ENCODE results near the gene SIAH3. TPM values are rescaled to one million over a fixed set of nuclear protein-coding genes. Genes with fewer than 3 reads are reported as not detected.

The SIAH3 gene
- total RNA-seq, 1 donor from 2014 or later = not detected

GRCh38 chr13:45816427-45816826 lies 35.1 kb downstream of the SIAH3 start:
- intact Hi-C loops (cut with micrococcal nuclease) = no loop called here
- TF ChIP-seq, protein P1, sequence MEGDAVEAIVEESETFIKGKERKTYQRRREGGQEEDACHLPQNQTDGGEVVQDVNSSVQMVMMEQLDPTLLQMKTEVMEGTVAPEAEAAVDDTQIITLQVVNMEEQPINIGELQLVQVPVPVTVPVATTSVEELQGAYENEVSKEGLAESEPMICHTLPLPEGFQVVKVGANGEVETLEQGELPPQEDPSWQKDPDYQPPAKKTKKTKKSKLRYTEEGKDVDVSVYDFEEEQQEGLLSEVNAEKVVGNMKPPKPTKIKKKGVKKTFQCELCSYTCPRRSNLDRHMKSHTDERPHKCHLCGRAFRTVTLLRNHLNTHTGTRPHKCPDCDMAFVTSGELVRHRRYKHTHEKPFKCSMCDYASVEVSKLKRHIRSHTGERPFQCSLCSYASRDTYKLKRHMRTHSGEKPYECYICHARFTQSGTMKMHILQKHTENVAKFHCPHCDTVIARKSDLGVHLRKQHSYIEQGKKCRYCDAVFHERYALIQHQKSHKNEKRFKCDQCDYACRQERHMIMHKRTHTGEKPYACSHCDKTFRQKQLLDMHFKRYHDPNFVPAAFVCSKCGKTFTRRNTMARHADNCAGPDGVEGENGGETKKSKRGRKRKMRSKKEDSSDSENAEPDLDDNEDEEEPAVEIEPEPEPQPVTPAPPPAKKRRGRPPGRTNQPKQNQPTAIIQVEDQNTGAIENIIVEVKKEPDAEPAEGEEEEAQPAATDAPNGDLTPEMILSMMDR (IDR thresholded peaks at IDR 0.05; ENCODE audit: borderline replicate concordance) = no peak
- no peak overlapping the region for H3K27ac ChIP-seq (replicated peaks)
- DNase-seq = no peak
- H3K27me3 ChIP-seq (ENCODE audit: low read depth) = no peaks in the 10 kb centered on the region
- peaks cover 5% of the 10 kb centered on the region for H3K4me1 ChIP-seq
- peaks cover 8% of the 10 kb centered on the region for H3K9me3 ChIP-seq (replicated peaks)
- H3K36me3 ChIP-seq = no peaks in the 10 kb centered on the region
- H3K4me3 ChIP-seq = no peak overlapping the region

GRCh38 chr13:45812695-45813372 lies 38.7 kb downstream of the SIAH3 start:
- no peaks in the 10 kb centered on the region for H3K27me3 ChIP-seq (ENCODE audit: low read depth)
- intact Hi-C loops (cut with micrococcal nuclease) = no loop called here
- no peak overlapping the region for H3K27ac ChIP-seq (replicated peaks)
- H3K4me1 ChIP-seq = peaks cover 5% of the 10 kb centered on the region
- no peaks in the 10 kb centered on the region for H3K36me3 ChIP-seq
- no peaks in the 10 kb centered on the region for H3K9me3 ChIP-seq (replicated peaks)
- TF ChIP-seq, protein P1 (IDR thresholded peaks at IDR 0.05; ENCODE audit: borderline replicate concordance) = no peak
- DNase-seq = no peak
- H3K4me3 ChIP-seq = no peak overlapping the region

- Histone ChIP-seq H3K4me3 (no peak overlapping the region), H3K36me3 (no peaks in the 10 kb centered on the region), H3K27ac (replicated peaks) (no peak overlapping the region), H3K27me3 (ENCODE audit: low read depth) (no peaks in the 10 kb centered on the region), H3K4me1 (peaks cover 5% of the 10 kb centered on the region), H3K9me3 (replicated peaks) (no peaks in the 10 kb centered on the region)
- intact Hi-C loops (cut with micrococcal nuclease) = no loop called here
- DNase-seq = no peak
- TF ChIP-seq, protein P1 (IDR thresholded peaks at IDR 0.05; ENCODE audit: borderline replicate concordance) = no peak
Observed at GRCh38 chr13:45811891-45812694, 39.5 kb downstream of the SIAH3 start.

GRCh38 chr13:45809801-45810394 lies 41.7 kb downstream of the SIAH3 start:
- H3K27ac ChIP-seq (replicated peaks) = no peak overlapping the region
- H3K9me3 ChIP-seq (replicated peaks) = no peaks in the 10 kb centered on the region
- H3K27me3 ChIP-seq (ENCODE audit: low read depth) = no peaks in the 10 kb centered on the region
- no peak for DNase-seq
- intact Hi-C loops (cut with micrococcal nuclease) = no loop called here
- TF ChIP-seq, protein P1 (IDR thresholded peaks at IDR 0.05; ENCODE audit: borderline replicate concordance) = no peak
- H3K4me1 ChIP-seq = peaks cover 5% of the 10 kb centered on the region
- H3K4me3 ChIP-seq = no peak overlapping the region
- H3K36me3 ChIP-seq = no peaks in the 10 kb centered on the region

- no peak for DNase-seq
- Histone ChIP-seq H3K9me3 (replicated peaks) (no peaks in the 10 kb centered on the region), H3K36me3 (no peaks in the 10 kb centered on the region), H3K4me1 (peaks cover 5% of the 10 kb centered on the region), H3K4me3 (no peak overlapping the region), H3K27me3 (ENCODE audit: low read depth) (no peaks in the 10 kb centered on the region), H3K27ac (replicated peaks) (no peak overlapping the region)
- intact Hi-C loops (cut with micrococcal nuclease) = no loop called here
- TF ChIP-seq, protein P1 (IDR thresholded peaks at IDR 0.05; ENCODE audit: borderline replicate concordance) = no peak
Observed at GRCh38 chr13:45808925-45809324, 42.6 kb downstream of the SIAH3 start.

All from left ventricle myocardium inferior (tissue), 1 donor.